GM18907 (cell line): Measurements from ENCODE around the gene ZNF597.
A peak's percentile ranks its signal among the peaks of the same experiment; 100 is the strongest.

Experiments used
- ATAC-seq: cut with Tn5 transposase; IDR thresholded peaks from one replicate; pipeline ENCODE4 v1.9.1; 2021; ENCODE audit warnings: mild to moderate bottlenecking, moderate library complexity; ENCODE audit not compliant: unreplicated experiment

Gene ZNF597

DNA sequence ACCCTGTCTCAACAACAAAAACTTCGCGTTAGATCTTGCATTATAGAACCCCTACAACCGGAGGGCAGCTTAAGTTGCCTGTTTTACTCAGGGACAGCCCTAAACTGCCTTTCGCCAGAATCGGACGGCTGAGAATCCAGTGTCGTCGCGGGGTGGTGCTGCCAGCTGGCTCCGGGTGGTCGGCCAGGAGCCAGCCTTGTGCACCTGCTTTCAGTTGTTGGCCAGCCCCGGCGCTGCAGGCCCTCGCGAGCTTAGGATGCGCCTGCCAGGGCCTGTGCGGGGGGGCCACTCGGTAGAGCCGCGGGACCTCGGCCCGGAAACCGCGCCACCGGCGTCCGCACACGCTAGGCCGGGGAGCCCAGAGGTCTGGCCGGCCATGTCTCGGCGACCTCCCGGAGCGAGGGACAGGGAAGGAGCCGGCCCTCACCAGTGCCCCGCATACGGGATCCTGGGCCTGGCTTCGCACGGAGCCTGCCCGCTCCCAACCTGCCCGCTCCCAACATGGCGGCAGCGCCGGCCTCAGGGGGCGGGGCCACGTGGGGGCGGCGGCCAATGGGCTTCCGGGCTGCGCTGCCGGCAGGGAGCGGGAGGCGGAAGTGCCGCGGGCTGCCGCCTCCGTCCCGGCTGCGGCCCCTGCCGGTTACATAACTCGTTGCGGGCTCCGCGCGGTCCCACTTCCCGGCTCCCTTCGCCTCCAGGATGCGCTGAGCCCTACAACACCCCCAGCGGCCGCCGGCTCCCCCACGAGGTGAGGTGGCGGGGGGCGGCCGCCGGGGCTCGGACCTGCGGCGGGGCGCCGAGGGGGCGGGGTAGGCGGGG lies 14.3 kb upstream of the ZNF597 start:
- peak; percentile 75 for ATAC-seq

DNA sequence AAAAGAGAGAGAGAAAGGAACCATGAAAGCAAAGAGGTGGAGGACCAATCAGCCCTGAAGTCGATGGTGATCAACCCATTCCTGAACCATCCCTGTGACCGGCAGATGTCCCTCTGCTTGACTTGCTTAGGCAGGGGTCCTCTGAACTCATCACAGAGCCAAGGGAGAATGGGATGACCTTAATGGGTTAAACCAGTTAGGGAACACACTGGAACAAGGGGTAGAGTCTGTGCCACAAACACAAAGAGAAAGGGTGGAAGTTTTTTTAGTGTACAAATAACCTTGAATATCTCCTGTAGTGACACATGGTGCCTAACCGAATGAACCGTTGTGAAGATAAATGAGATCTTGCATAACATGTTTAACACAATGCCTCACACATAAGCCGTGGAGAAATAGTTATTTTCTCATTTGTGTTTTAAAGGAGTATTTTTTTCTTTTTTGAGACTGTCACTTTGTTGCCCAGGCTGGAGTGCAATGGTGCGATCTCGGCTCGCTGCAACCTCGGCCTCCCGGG lies 11.4 kb upstream of the ZNF597 start:
- ATAC-seq = no peak

DNA sequence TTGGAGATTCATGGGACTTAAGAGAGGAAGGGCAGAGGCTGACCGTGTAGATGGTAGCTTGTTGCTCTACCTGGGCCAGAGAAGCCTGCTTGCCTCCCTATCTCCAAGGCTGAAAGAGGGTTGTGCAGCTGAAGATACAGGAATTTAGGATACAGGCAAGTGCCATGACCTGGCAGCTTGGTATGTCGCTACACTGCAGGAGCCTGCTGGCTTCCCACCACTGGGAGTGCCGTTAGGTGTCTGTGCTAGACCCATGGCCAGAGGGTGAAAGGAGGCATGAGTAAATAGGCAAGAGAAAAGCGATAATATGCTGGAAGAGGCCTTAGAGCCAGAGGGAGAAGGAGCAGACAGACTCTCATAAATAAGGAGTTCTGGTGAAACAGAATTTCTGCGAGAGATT lies 10.8 kb upstream of the ZNF597 start:
- ATAC-seq = no peak

DNA sequence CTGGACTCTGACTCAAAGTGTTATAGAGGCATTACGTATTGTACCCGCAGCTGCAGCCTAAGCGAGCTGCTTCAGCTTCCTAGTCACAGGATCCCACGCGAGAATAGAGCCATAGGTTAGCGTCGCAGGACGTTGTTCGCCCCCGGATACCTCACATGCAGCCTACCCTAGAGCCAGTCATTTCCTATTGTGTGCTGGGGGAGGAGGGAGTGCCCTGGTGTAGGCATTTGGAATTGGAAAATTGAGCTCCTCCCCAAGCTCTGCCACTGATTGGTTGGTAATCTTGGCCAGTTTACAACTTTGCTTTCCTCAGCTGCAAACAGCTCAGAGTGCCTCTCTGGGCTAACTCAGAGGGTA lies 706 bp upstream of the ZNF597 start:
- ATAC-seq = peak; percentile 26

DNA sequence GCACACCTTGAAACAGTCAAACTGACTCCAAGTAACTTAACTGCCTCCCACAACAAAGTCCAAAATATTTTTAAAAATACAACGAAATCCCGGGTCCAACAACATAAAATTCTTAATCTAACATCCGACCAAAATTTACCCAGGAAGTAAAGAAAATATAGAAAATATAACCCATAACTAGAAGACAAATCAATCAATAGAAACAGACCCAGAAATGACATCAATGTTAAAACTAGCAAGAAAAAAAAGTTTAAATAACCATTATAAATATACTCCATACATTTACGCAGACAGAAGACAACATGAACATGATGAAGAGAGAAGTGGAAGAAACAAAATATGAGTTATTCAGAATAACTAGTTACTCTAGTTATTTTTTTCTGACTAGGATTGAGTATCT lies 3.7 kb downstream of the ZNF597 start:
- no peak for ATAC-seq

DNA sequence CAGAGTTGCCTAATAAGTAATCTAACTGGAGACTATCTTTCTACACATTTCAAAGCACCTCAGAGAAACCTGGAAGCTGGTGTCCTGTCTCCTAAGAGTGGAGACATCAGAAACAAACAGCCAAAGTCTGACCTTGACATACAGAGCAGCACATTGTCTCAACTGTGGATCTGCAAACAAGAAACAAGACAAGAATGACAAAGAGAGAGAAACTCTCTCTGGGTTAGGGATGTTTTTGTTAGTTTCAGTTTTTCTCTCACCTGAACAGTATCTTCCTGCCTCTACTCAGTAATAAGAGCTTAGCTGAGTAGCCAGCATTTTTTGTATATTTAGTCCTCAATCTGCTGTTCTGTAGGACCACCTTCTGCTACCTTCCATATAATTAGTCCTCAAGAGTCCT lies 8.9 kb downstream of the ZNF597 start:
- ATAC-seq = no peak

DNA sequence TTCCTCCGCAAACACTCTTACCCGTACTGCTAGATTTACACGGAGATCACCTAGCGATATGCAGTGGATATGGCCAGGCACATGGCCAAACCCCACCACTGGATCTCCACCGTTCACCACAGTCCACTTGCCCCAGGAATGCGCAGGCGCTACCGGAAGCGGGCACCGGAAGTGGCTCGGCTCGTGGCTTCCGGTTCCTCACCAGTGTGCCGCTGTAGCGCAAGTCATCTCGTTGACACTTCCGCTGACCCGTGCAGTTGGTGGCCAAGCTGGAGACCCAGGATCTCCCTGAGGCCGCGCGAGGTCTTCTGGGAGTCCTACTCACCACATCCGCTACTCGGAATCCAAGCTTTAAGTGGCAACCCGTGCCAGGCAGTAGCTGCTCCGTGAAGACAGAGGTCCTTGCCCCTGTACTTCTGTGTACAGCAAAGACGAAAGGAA lies 11.5 kb downstream of the ZNF597 start:
- ATAC-seq = no peak

DNA sequence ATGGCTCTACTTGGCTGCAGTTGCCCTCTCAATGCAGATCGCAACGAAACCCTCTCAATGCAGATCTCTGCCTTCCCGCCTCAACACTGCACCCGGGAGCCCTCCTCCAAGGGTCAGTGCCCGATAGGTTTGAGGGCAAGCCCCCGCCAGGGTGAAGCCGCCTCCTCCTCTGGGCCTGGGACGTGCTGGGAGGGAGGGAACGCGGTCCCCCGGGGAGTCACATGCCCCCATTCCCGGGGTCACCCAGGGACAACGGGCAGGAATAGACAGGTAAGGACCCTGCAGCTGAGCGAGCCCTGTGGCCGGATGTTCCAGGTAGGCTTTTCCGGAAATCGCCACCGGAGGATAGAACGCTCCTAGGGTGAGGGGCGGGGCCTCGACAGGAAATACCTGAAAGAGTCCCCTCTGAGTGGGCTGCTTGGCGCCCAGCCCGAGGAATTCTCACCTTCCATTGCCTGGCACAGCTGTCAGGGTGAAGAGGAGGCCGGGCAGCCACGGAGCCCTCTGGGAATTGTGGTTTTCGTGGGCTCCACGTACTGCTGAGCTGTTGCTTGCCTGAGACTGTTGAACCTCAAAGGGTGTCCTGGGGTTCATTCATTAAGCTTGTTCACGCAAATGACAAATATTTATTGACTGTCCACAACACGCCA lies 29.4 kb downstream of the ZNF597 start:
- ATAC-seq = no peak

DNA sequence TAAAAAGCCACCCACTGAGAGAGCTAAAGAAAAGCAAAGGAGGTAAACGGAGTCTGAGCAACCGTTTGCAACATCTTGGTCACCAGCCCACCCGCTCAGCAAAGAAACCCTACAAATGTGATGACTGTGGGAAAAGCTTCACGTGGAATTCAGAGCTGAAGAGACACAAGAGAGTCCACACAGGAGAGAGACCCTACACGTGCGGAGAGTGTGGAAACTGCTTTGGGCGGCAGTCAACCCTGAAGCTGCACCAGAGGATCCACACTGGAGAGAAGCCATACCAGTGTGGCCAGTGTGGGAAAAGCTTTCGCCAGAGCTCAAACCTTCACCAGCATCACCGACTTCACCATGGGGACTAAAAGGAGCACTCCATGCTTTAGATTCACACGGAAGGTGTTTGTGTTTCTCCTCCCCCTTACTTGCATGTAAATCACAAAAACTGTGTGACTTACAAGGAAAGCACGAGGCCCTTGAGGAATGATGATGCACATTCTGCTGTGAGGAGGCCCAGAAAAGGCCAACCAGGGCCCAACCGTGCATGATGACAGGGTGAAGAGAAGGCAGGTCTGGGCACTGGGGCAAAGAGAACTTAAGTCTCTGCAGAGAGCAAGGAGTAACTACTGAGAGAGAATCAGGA lies 34.6 kb downstream of the ZNF597 start:
- ATAC-seq = no peak

DNA sequence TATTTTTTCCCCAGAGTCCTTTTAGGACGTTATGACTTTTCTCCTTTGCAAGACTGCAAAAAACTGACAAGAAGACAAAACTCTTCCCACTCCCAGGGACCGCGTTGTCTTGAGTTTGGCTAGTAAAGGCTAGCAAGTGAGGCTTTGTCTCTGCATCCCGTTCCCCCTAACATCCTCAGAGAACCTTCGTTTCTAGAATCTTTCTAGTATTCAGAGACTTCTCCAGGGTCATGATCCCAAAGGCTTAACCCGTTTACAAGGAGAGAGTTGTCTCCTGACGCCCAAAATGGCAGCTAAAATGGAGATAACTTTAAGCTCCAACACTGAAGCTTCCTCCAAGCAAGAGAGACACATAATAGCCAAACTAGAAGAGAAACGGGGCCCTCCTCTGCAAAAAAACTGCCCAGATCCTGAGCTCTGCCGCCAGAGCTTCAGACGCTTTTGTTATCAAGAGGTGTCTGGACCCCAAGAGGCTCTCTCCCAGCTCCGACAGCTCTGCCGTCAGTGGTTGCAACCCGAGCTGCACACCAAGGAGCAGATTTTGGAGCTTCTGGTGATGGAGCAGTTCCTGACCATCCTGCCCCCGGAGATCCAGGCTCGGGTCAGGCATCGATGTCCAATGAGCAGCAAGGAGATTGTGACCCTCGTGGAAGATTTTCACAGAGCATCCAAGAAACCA lies 41.4 kb downstream of the ZNF597 start:
- no peak for ATAC-seq

DNA sequence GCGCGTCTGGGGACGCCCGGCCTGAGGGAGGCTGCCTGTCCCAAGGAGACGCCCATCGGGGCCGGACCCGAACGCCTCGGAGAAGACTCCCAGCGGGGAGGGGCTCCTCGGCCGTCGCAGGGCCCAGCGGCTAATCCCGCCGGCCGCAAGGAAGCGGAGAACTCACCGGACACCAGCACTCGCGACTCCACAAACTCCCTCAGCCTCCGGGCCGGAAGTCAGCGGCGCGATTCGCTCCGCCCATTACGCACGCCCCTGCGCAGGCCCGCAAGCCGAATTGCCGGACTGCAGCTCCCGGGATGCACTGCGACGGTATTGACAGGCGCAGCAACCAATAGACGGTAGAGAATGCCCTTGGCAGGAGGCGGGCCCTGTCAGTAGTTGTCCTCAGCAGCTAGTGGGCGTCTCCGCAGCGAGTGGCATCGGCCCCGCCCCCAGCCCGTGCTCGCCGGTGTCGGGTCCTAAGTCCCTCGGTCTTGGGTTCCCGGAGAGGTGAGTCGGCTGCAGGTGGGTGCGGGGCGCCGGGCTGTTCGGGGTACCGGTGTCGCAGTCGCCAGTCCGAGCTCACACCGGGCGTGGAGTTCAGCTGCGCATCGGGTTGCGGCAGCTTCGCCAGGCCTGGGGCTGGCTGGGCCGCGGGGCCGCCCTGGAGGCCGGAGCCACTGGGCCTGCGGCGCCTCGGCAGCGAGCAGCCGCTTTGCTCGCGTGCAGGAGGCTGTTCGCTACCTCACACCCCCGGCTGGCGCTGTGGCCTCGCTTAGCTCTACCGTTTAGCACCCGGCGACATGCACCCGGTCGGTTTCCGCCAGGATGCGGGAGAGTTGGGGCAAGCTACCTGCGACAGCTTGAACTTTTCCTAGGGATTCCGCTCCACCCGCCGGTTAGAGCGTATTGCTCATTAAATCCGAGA lies 42.3 kb downstream of the ZNF597 start, which contains the start of the genes ZNF174 and ZSCAN32:
Gene ZNF174, plus strand, starts transcription at position 437 of the 910 bp plus-strand sequence. CDS start 790 bp downstream, outside the sequence.
Gene ZSCAN32, minus strand, starts transcription at position 226 of the 910 bp plus-strand sequence. CDS start 3,447 bp downstream, outside the sequence.
- ATAC-seq = peak; percentile 97

DNA sequence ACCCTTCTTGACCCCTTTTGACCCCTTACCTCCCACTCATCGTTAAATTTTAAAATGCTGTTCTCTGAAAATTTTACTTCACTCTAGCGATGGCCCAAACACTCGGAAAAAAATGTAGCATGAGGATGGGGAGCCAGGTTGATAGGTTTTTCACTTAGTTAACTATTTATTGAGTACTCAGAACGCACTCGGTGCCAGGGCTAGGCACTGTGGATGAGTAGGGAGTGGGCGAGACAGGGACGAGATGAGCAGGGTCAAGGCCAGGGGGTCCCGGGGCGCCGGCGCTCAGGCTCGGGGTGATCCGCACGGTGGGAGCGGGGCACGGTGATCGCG lies 42.9 kb downstream of the ZNF597 start:
- ATAC-seq = no peak

DNA sequence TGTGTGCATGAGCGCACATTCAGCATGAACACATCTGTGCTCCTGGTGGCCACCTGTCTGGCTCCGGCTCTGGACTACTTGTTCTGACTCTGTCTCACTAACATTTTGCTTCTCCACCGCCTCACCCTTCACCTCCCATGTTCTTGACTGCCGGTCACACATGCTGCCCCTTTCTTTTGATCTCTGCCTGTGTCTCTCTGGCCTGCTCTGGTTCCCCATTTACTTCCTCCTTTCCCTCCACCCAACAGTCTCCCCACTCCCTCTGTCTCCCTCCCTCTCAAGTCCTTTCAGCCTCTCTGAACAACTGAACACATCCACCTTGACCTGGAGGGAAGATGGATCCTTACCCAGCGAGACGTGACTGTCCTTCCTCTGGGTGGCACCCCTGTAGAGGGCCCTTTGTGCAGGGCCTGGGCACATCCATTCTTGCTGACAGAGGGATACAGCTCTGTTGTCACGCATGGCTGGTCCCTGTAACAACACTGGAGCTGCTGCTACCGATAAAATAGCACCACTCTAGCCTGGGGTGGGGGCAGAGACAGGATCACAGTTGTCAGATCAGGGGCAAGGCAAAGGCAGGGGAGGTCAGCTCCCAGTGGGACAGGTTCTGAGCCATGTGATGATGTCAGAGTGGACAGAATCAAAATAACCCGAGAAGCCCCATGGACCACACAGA lies 53.5 kb downstream of the ZNF597 start:
- ATAC-seq = no peak

DNA sequence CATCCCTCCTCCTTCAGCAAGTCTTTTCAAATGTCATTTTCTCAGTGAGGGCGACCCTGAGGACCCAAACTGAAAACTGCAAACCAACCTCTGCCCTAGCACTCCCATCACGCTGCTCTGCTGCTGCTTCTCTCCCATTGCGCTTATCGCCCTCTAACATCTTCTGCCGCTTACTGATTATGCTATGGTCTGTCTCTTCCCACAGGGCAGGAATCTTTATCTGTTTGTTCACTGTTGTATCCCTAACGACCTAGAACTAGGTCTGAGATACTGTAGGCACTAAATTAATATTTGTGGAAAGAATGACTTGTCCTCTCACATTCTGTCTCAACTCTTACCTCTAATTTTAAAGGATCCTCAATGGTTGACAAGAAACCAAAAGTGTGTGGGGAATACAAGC lies 55.0 kb downstream of the ZNF597 start:
- ATAC-seq = no peak

DNA sequence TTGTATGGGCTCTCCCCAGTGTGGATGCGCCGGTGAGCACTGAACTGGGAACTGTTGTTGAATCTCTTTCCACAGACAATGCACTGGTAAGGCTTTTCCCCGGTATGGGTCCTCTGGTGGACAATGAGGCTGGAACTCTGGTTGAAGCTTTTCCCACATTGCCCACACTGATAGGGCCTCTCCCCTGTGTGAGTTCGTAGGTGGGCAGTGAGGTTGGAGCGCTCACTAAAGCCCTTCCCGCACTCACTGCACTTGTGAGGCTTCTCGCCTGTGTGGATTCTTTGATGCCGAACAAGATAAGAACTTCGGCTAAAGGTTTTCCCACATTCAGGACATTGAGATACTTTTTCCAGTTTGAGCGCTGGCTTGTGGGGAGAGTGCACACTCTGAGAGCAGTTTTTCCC lies 60.3 kb downstream of the ZNF597 start:
- no peak for ATAC-seq
